Central memory CD8-positive, alpha-beta T cell (primary cell): ENCODE measurements around the gene TCF15.

ENCODE experiments used
- ATAC-seq: fragments of 150-1000 bp; cut with Tn5 transposase; replicated peaks from 2 replicates; pipeline ENCODE4 v1.10.0; 2022; ENCODE audit warnings: mild to moderate bottlenecking, moderate FRiP score, moderate number of reproducible peaks; ENCODE audit not compliant: poor library complexity, severe bottlenecking; ENCODE audit errors: extremely low read depth
- DNase-seq, 2 donors: peaks; one replicate each; pipeline ENCODE4 v3.0.0; 2021; ENCODE audit warnings: low spot score in 2 of 2
- H3K27ac Mint-ChIP-seq: one replicate; pipeline ENCODE4 v1.8.0; 2022; ENCODE audit warnings: low read depth, mild to moderate bottlenecking, moderate library complexity, mixed read lengths
- H3K27me3 Mint-ChIP-seq: one replicate; pipeline ENCODE4 v1.8.0; 2022; ENCODE audit warnings: mixed read lengths
- H3K36me3 Mint-ChIP-seq: one replicate; pipeline ENCODE4 v1.8.0; 2022; ENCODE audit warnings: mild to moderate bottlenecking, moderate library complexity, mixed read lengths; ENCODE audit not compliant: insufficient read depth
- H3K4me1 Mint-ChIP-seq: one replicate; pipeline ENCODE4 v1.8.0; 2022; ENCODE audit warnings: mixed read lengths
- H3K4me3 Mint-ChIP-seq: one replicate; pipeline ENCODE4 v1.8.0; 2022; ENCODE audit warnings: mild to moderate bottlenecking, moderate library complexity, mixed read lengths
- H3K9me3 Mint-ChIP-seq: one replicate; pipeline ENCODE4 v1.8.0; 2022; ENCODE audit warnings: mixed read lengths

The TCF15 gene

GRCh38 chr20:618980-619379 is 8.9 kb upstream of the TCF15 start:
- H3K27me3 Mint-ChIP-seq: peaks cover 84% of the 10 kb centered on the region
- peaks cover 8% of the 10 kb centered on the region for H3K9me3 Mint-ChIP-seq
- no peaks in the 10 kb centered on the region for H3K36me3 Mint-ChIP-seq
- ATAC-seq: no peak
- H3K4me1 Mint-ChIP-seq: no peaks in the 10 kb centered on the region
- DNase-seq: no peak
- H3K4me3 Mint-ChIP-seq: no peak overlapping the region
- H3K27ac Mint-ChIP-seq: no peak overlapping the region

- no peak for DNase-seq
- no peak for ATAC-seq
- Mint-ChIP-seq H3K27ac (no peak overlapping the region), H3K4me3 (no peak overlapping the region), H3K9me3 (peaks cover 8% of the 10 kb centered on the region), H3K36me3 (no peaks in the 10 kb centered on the region), H3K27me3 (peaks cover 89% of the 10 kb centered on the region), H3K4me1 (no peaks in the 10 kb centered on the region)
These were observed 8.0 kb upstream of the TCF15 start for GRCh38 chr20:617934-618690.

GRCh38 chr20:615514-615913 is 5.4 kb upstream of the TCF15 start:
- DNase-seq: no peak
- H3K27me3 Mint-ChIP-seq: peaks cover 91% of the 10 kb centered on the region
- H3K27ac Mint-ChIP-seq: no peak overlapping the region

GRCh38 chr20:611843-612185 is 1.7 kb upstream of the TCF15 start:
- ATAC-seq (no peak), DNase-seq (no peak)
- peaks cover 84% of the 10 kb centered on the region for H3K27me3 Mint-ChIP-seq
- no peaks in the 10 kb centered on the region for H3K36me3 Mint-ChIP-seq
- H3K4me3 Mint-ChIP-seq: peak overlapping the region; percentile 50
- H3K9me3 Mint-ChIP-seq: no peaks in the 10 kb centered on the region
- H3K4me1 Mint-ChIP-seq: peaks cover 5% of the 10 kb centered on the region
- no peak overlapping the region for H3K27ac Mint-ChIP-seq

More at GRCh38 chr20:615514-615913, 5.4 kb upstream of the TCF15 start:
- Mint-ChIP-seq H3K4me1 (peaks cover 5% of the 10 kb centered on the region), H3K36me3 (no peaks in the 10 kb centered on the region), H3K9me3 (peaks cover 8% of the 10 kb centered on the region), H3K4me3 (no peak overlapping the region)
- no peak for ATAC-seq

GRCh38 chr20:611047-611842 is 1.1 kb upstream of the TCF15 start:
- peaks cover 5% of the 10 kb centered on the region for H3K4me1 Mint-ChIP-seq
- no peak for DNase-seq
- ATAC-seq: no peak
- H3K27me3 Mint-ChIP-seq: peaks cover 89% of the 10 kb centered on the region
- H3K36me3 Mint-ChIP-seq: no peaks in the 10 kb centered on the region
- no peak overlapping the region for H3K27ac Mint-ChIP-seq
- H3K9me3 Mint-ChIP-seq: no peaks in the 10 kb centered on the region
- peak overlapping the region; percentile 50 for H3K4me3 Mint-ChIP-seq

- H3K4me3 Mint-ChIP-seq: no peak overlapping the region
These were observed 641 bp downstream of the TCF15 start for GRCh38 chr20:609371-609964.

GRCh38 chr20:608970-609369 is 1.1 kb downstream of the TCF15 start:
- H3K9me3 Mint-ChIP-seq: no peaks in the 10 kb centered on the region
- no peak for DNase-seq
- ATAC-seq: no peak
- no peak overlapping the region for H3K27ac Mint-ChIP-seq
- peaks cover 90% of the 10 kb centered on the region for H3K27me3 Mint-ChIP-seq
- H3K4me1 Mint-ChIP-seq: peaks cover 5% of the 10 kb centered on the region
- H3K36me3 Mint-ChIP-seq: no peaks in the 10 kb centered on the region
- H3K4me3 Mint-ChIP-seq: no peak overlapping the region

More at GRCh38 chr20:609371-609964, 641 bp downstream of the TCF15 start:
- no peak for ATAC-seq
- Mint-ChIP-seq H3K9me3 (no peaks in the 10 kb centered on the region), H3K36me3 (no peaks in the 10 kb centered on the region), H3K27me3 (peaks cover 90% of the 10 kb centered on the region), H3K27ac (no peak overlapping the region), H3K4me1 (peaks cover 5% of the 10 kb centered on the region)
- DNase-seq: no peak

DNA sequence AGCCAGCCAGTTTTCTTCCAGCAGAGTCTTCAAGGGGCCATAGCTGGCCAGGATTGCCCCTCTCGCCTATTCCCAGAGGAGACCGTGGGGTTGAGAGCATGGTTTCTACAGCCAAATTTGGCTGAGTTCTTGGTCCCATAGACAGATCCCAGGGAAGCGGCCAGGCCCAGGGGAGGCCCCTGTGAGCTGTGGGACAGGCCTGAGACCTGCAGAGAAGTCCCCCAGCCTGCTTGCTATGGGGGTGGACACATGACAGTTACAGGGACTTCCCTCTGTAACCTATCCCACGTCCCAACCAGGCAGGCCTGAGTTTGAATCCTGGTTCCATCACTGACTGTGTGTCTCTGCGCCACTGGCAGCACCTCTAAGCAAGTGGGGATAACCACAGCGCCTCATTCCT is 2.6 kb downstream of the TCF15 start:
- Mint-ChIP-seq H3K27me3 (peaks cover 76% of the 10 kb centered on the region), H3K4me3 (no peak overlapping the region), H3K9me3 (no peaks in the 10 kb centered on the region), H3K4me1 (peaks cover 5% of the 10 kb centered on the region), H3K36me3 (no peaks in the 10 kb centered on the region), H3K27ac (no peak overlapping the region)
- no peak for DNase-seq
- no peak for ATAC-seq

GRCh38 chr20:605237-605636 is 4.9 kb downstream of the TCF15 start:
- peaks cover 63% of the 10 kb centered on the region for H3K27me3 Mint-ChIP-seq
- no peak for DNase-seq
- no peak overlapping the region for H3K4me3 Mint-ChIP-seq
- H3K36me3 Mint-ChIP-seq: no peaks in the 10 kb centered on the region
- H3K4me1 Mint-ChIP-seq: no peaks in the 10 kb centered on the region
- no peaks in the 10 kb centered on the region for H3K9me3 Mint-ChIP-seq
- ATAC-seq: no peak
- no peak overlapping the region for H3K27ac Mint-ChIP-seq

GRCh38 chr20:603116-603640 is 6.9 kb downstream of the TCF15 start:
- peaks cover 51% of the 10 kb centered on the region for H3K27me3 Mint-ChIP-seq
- no peaks in the 10 kb centered on the region for H3K36me3 Mint-ChIP-seq
- H3K4me3 Mint-ChIP-seq: no peak overlapping the region
- H3K4me1 Mint-ChIP-seq: no peaks in the 10 kb centered on the region
- H3K9me3 Mint-ChIP-seq: no peaks in the 10 kb centered on the region
- no peak for ATAC-seq
- H3K27ac Mint-ChIP-seq: no peak overlapping the region
- no peak for DNase-seq

GRCh38 chr20:602111-602970 is 7.8 kb downstream of the TCF15 start:
- no peak for ATAC-seq
- H3K27ac Mint-ChIP-seq: no peak overlapping the region

DNA sequence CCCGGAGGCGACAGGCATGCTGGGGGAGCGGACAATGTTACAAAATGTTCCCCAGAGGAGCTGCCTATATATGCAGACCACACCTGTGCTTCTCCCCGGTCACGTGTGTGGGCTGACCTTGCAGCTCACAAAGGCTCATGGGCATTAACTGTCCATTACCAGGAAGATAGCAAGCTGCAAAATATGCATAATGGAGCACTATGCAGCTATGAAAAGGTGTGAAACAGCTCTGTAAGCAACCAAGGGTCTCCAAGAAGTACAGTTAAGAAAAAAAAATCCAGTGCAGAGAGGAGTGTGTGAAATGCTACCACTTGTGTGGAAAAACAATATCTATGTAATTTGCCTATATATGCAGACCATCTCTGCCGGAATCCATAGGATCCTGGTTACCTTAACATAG is 9.4 kb downstream of the TCF15 start:
- H3K9me3 Mint-ChIP-seq: no peaks in the 10 kb centered on the region
- H3K4me1 Mint-ChIP-seq: no peaks in the 10 kb centered on the region
- H3K27ac Mint-ChIP-seq: no peak overlapping the region
- peaks cover 27% of the 10 kb centered on the region for H3K27me3 Mint-ChIP-seq
- DNase-seq (no peak), ATAC-seq (no peak)
- H3K36me3 Mint-ChIP-seq: no peaks in the 10 kb centered on the region
- H3K4me3 Mint-ChIP-seq: no peak overlapping the region

More at GRCh38 chr20:602111-602970, 7.8 kb downstream of the TCF15 start:
- H3K9me3 Mint-ChIP-seq: no peaks in the 10 kb centered on the region
- no peak for DNase-seq
- no peaks in the 10 kb centered on the region for H3K4me1 Mint-ChIP-seq
- no peak overlapping the region for H3K4me3 Mint-ChIP-seq
- no peaks in the 10 kb centered on the region for H3K36me3 Mint-ChIP-seq
- H3K27me3 Mint-ChIP-seq: peaks cover 42% of the 10 kb centered on the region
